GM12874 (cell line): ENCODE measurements around the gene NUP210L.

ENCODE experiments used
- CTCF ChIP-seq: IDR thresholded peaks from 2 replicates; pipeline ENCODE4 v1.5.1; 2011; ENCODE audit warnings: low read depth, mild to moderate bottlenecking, control low read depth, low read length, moderate library complexity; ENCODE audit not compliant: insufficient read depth

NUP210L gene

GRCh38 chr1:154167461-154167860 lies 12.6 kb upstream of the NUP210L start:
- TF ChIP-seq CTCF = no peak

- no peak for TF ChIP-seq CTCF
Measured at GRCh38 chr1:154166207-154166606, 11.3 kb upstream of the NUP210L start.

- TF ChIP-seq CTCF = no peak
Measured at GRCh38 chr1:154159554-154159953, 4.7 kb upstream of the NUP210L start.

GRCh38 chr1:154158307-154159125 lies 3.6 kb upstream of the NUP210L start:
- no peak for TF ChIP-seq CTCF

- no peak for TF ChIP-seq CTCF
Measured at GRCh38 chr1:154157520-154158306, 2.8 kb upstream of the NUP210L start.

- no peak for TF ChIP-seq CTCF
Measured at GRCh38 chr1:154155251-154155650, 378 bp upstream of the NUP210L start.

- TF ChIP-seq CTCF = no peak
Measured at GRCh38 chr1:154154053-154154452, 820 bp downstream of the NUP210L start.
